ENCODE measurements around the gene ISOC2.

The ISOC2 gene

DNA sequence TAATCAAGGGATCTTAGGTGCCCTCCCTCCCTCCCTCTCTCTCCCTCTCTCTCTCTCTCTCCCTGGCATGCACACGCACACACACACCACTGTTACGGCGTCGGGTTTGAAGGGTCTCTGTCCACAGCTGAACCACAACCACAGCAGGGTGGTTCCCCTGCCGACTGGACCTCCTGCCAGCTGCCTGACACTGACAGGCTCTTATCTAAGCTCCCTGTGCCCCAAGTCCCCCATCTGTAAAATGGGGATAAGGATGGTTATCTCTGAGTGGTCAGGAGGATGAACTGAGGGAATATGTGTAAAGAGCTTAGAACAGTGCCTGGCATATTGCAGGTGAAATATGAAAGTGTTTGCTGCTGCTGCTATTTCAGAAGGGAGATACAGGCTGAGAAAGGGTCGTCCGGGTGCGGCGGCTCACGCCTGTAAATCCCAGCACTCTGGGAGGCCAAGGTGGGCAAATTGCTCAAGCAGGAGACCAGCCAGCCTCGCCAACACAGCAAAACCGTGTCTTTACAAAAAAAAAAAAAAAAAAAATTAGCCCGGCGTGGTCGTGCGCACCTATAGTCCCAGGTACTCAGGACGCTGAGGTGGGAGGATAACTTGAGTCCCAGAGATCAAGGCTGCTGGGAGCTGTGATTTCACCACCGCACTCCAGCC, 17.5 kb downstream of the ISOC2 start:
- no peak for DNase-seq (ENCODE audit: extremely low read depth, low read depth)
- TF ChIP-seq, protein P1, sequence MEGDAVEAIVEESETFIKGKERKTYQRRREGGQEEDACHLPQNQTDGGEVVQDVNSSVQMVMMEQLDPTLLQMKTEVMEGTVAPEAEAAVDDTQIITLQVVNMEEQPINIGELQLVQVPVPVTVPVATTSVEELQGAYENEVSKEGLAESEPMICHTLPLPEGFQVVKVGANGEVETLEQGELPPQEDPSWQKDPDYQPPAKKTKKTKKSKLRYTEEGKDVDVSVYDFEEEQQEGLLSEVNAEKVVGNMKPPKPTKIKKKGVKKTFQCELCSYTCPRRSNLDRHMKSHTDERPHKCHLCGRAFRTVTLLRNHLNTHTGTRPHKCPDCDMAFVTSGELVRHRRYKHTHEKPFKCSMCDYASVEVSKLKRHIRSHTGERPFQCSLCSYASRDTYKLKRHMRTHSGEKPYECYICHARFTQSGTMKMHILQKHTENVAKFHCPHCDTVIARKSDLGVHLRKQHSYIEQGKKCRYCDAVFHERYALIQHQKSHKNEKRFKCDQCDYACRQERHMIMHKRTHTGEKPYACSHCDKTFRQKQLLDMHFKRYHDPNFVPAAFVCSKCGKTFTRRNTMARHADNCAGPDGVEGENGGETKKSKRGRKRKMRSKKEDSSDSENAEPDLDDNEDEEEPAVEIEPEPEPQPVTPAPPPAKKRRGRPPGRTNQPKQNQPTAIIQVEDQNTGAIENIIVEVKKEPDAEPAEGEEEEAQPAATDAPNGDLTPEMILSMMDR (IDR thresholded peaks at IDR 0.05; ENCODE audit: low read depth, low read length), result no peak

- no peak for DNase-seq (ENCODE audit: extremely low read depth, low read depth)
These were observed 18.2 kb downstream of the ISOC2 start, which contains the start of gene SHISA7 for GRCh38 chr19:55443045-55443823. TSS of gene SHISA7 (minus strand) at chr19:55443300. CDS start at chr19:55442863, 437 bp downstream.

DNA sequence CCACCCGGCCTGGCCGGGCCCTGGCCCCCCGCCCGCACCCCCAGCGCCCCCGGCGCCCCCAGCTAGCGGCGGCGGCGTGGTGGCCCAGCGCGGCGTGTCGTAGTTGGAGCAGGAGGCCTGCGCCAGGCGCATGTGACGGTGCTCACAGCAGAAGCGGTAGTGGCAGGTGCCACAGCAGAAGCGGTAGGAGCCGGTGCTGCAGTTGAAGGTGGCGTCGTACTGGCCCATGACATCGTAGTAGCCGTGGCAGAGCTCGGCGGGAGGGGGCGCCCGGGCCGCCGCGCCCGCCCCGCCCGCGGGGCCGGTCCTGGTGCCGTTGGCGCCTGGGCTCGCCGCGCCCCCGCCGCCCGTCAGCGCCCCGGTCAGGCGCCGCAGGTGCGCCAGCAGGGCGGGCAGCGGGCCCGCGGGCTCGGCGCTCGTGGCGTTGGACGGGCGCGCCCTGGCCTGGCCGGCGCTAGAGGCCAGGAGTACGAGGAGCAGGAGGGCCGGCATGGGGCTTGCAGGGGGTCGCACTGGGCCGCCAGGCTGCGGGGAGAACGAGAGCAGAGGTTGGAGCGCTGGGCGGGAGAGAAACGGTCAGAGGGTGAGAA, 19.0 kb downstream of the ISOC2 start:
- TF ChIP-seq, protein P1 (IDR thresholded peaks at IDR 0.05; ENCODE audit: low read depth, low read length), result no peak
- no peak for DNase-seq (ENCODE audit: extremely low read depth, low read depth)

More at GRCh38 chr19:55443045-55443823, 18.2 kb downstream of the ISOC2 start, which contains the start of gene SHISA7:
- TF ChIP-seq, protein P1 (IDR thresholded peaks at IDR 0.05; ENCODE audit: low read depth, low read length), result no peak

DNA sequence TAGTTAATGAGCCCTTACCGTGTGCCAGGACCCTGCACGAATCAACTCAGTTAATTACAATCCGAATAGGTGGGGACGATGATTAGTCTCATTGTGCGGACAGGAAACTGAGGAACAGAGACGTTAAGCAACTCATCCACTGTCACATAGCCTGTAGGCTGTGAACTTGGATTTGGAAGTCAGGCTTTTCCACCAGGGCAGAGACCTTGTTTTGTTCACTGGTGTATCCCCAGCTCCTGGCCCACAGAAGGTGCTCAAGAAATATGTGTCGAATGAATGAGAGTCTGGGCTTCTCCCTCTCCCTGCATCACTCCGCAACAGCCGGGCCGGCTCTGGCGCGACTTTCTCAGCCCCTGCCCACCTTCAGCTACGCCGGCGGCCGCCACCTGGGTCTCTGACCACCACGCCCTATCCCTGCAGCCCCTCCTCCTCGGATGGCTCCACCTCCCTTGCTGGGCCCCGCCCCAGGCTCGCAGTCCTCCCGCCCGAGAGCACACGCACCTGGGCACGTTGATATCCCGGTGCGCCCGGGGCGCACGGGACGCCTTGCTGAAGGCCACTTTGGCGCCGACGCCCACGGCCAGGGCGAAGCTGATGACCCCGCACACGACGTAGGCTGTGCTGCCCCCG, 19.6 kb downstream of the ISOC2 start:
- TF ChIP-seq, protein P1 (IDR thresholded peaks at IDR 0.05; ENCODE audit: low read depth, low read length), result no peak
- no peak for DNase-seq (ENCODE audit: extremely low read depth, low read depth)

- TF ChIP-seq, protein P1 (IDR thresholded peaks at IDR 0.05; ENCODE audit: low read depth, low read length), result no peak
- DNase-seq (ENCODE audit: extremely low read depth, low read depth), result no peak
These were observed 20.1 kb downstream of the ISOC2 start for GRCh38 chr19:55441319-55441691.

- DNase-seq (ENCODE audit: extremely low read depth, low read depth), result no peak
- TF ChIP-seq, protein P1 (IDR thresholded peaks at IDR 0.05; ENCODE audit: low read depth, low read length), result no peak
These were observed 20.9 kb downstream of the ISOC2 start for GRCh38 chr19:55440411-55441105.
